ENCODE results near the gene DRAP1. TPM values are rescaled to one million over a fixed set of nuclear protein-coding genes. Genes with fewer than 3 reads are reported as not detected.

DRAP1 gene
- total RNA-seq, 4 donors from 2014 or later = 15.7 to 63.2 (median 57.0) TPM

DNA sequence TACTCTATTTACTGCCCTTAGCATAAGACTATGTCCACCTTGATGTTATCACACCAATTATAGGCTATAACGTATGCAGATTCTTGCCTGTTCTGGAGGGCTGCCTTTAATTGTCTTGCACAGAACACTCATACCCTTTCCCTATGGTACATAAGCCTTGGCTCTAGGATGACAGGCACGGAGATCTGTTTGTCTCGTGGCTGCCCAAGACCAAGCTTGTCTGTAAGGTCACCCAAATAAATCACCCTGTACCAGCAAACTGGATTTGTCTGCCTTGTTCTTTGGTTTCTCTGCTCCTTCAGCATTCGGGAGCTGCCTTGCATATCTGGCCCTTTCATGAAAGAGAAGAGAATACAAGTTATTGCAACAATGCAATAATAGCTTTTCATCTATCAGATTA is 18.5 kb downstream of the DRAP1 start:
- Histone ChIP-seq H3K27ac (no peak overlapping the region), H3K9me3 (no peaks in the 10 kb centered on the region), H3K4me3 (no peak overlapping the region), H3K36me3 (no peaks in the 10 kb centered on the region), H3K27me3 (peaks cover 17% of the 10 kb centered on the region), H3K4me1 (no peaks in the 10 kb centered on the region)
- no peak for DNase-seq
- WGBS, 2 donors (ENCODE audit: low coverage in 1 of 2) = 43 to 75% methylated on average over 1 to 4 of the region's 4 CpGs
- no peak for TF ChIP-seq POLR2A (IDR thresholded peaks at IDR 0.05)
- no peak for TF ChIP-seq EP300 (IDR thresholded peaks at IDR 0.05; ENCODE audit: low read depth)
- TF ChIP-seq, protein P1, sequence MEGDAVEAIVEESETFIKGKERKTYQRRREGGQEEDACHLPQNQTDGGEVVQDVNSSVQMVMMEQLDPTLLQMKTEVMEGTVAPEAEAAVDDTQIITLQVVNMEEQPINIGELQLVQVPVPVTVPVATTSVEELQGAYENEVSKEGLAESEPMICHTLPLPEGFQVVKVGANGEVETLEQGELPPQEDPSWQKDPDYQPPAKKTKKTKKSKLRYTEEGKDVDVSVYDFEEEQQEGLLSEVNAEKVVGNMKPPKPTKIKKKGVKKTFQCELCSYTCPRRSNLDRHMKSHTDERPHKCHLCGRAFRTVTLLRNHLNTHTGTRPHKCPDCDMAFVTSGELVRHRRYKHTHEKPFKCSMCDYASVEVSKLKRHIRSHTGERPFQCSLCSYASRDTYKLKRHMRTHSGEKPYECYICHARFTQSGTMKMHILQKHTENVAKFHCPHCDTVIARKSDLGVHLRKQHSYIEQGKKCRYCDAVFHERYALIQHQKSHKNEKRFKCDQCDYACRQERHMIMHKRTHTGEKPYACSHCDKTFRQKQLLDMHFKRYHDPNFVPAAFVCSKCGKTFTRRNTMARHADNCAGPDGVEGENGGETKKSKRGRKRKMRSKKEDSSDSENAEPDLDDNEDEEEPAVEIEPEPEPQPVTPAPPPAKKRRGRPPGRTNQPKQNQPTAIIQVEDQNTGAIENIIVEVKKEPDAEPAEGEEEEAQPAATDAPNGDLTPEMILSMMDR (IDR thresholded peaks at IDR 0.05) = no peak
- no peak for TF ChIP-seq POLR2AphosphoS5 (IDR thresholded peaks at IDR 0.05)
- intact Hi-C loops (cut with DNase I; ENCODE audit: low total_unique reads) (no loop called here), in situ Hi-C loops (cut with MboI; ENCODE audit: low pct_ligation_motif_present in 1 of 4, low pct_unique_long_range_greater_than_20kb in 1 of 4, low sequenced_read_pairs in 3 of 4) (no loop called here)

DNA sequence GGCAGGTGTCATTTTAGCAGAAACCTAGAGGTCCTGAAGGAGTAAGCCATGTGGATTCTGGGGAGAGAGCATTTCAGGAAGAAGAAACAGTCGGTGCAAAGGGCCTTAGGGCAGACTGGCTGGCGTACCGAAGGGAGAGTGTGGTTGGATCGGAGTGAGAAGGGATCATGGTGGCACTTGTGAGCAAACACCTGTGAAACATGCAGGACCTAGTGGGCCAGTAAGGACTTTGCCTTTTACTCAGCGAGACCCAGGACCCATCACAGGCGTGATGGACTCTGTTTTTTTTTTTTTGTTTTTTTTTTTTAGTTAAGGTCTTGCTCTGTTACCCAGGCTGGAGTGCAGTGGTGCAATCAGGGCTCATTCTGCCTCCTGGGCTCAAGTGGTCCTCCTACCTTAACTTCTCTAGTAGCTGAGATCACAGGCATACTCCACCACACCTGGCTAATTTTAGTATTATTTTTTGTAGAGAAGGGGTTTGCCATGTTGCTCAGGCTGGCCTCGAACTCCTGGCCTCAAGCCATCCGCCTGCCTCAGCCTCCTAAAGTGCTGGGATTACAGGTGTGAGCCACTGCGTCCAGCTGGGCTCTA is 22.6 kb downstream of the DRAP1 start:
- no peak for DNase-seq
- no peaks in the 10 kb centered on the region for H3K9me3 ChIP-seq
- intact Hi-C loops (cut with DNase I; ENCODE audit: low total_unique reads) (no loop called here), in situ Hi-C loops (cut with MboI; ENCODE audit: low pct_ligation_motif_present in 1 of 4, low pct_unique_long_range_greater_than_20kb in 1 of 4, low sequenced_read_pairs in 3 of 4) (no loop called here)
- H3K27me3 ChIP-seq = peaks cover 9% of the 10 kb centered on the region
- H3K27ac ChIP-seq = peak overlapping the region in 1 of 4 donors; percentile 20
- TF ChIP-seq POLR2AphosphoS5 (IDR thresholded peaks at IDR 0.05) (no peak), POLR2A (IDR thresholded peaks at IDR 0.05) (no peak), EP300 (IDR thresholded peaks at IDR 0.05; ENCODE audit: low read depth) (no peak)
- TF ChIP-seq, protein P1 (IDR thresholded peaks at IDR 0.05) = no peak
- H3K4me3 ChIP-seq = no peak overlapping the region
- no peaks in the 10 kb centered on the region for H3K36me3 ChIP-seq
- WGBS, 2 donors (ENCODE audit: low coverage in 1 of 2) = 67 to 79% methylated on average over 6 to 9 of the region's 9 CpGs
- H3K4me1 ChIP-seq = no peaks in the 10 kb centered on the region

DNA sequence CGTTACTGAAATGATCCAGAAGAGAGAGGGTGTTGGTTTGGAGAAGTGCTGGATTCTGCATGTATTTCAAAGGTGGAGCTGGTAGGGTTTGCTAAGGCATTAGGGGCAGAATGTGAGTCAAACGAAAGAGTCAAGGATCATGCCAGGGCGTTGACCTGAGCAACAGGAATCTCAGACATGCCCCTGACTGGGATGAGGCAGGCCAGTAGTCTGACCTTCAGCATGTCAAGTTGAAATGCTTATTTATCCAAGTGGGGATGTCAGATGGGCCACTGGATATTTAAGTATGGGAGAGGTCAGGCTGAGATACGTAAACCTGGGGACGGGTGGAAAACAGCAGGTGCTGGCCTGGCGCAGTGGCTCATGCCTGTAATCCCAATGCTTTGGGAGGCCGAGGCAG is 23.3 kb downstream of the DRAP1 start:
- Histone ChIP-seq H3K4me1 (no peaks in the 10 kb centered on the region), H3K9me3 (no peaks in the 10 kb centered on the region), H3K36me3 (no peaks in the 10 kb centered on the region), H3K27me3 (peaks cover 2% of the 10 kb centered on the region), H3K4me3 (no peak overlapping the region), H3K27ac (no peak overlapping the region)
- intact Hi-C loops (cut with DNase I; ENCODE audit: low total_unique reads) (no loop called here), in situ Hi-C loops (cut with MboI; ENCODE audit: low pct_ligation_motif_present in 1 of 4, low pct_unique_long_range_greater_than_20kb in 1 of 4, low sequenced_read_pairs in 3 of 4) (no loop called here)
- DNase-seq = no peak
- WGBS, 2 donors (ENCODE audit: low coverage in 1 of 2) = 59 to 82% methylated on average over 3 to 7 of the region's 7 CpGs
- no peak for TF ChIP-seq POLR2AphosphoS5 (IDR thresholded peaks at IDR 0.05)
- no peak for TF ChIP-seq EP300 (IDR thresholded peaks at IDR 0.05; ENCODE audit: low read depth)
- TF ChIP-seq, protein P1 (IDR thresholded peaks at IDR 0.05) = no peak
- TF ChIP-seq POLR2A (IDR thresholded peaks at IDR 0.05) = no peak

DNA sequence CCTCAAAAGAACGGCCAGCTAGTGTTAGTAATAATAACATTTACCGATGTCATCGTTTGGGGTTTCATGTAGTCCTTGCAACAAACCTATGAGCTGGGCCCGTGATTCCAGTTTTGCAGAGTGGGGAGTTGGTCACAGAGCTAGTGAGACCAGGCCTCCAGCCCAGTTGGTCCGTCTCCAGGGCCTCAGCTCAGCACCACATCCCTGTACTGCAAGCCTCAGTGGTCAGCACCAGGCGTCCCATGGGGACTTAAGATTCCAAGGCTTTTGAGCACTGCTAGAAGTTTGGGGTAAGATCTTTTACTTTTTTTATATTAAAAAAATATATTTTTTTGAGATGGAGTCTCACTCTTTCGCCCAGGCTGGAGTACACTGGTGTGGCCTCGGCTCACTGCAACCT is 25.0 kb downstream of the DRAP1 start:
- no peak for DNase-seq
- WGBS, 2 donors (ENCODE audit: low coverage in 1 of 2) = 80 to 88% methylated on average over 6 to 8 of the region's 8 CpGs
- intact Hi-C loops (cut with DNase I; ENCODE audit: low total_unique reads) = no loop called here
- TF ChIP-seq POLR2A (IDR thresholded peaks at IDR 0.05) = no peak
- TF ChIP-seq POLR2AphosphoS5 (IDR thresholded peaks at IDR 0.05) = no peak
- TF ChIP-seq, protein P1 (IDR thresholded peaks at IDR 0.05) = no peak
- no peak for TF ChIP-seq EP300 (IDR thresholded peaks at IDR 0.05; ENCODE audit: low read depth)
- no peaks in the 10 kb centered on the region for H3K27me3 ChIP-seq
- H3K9me3 ChIP-seq = no peaks in the 10 kb centered on the region
- in situ Hi-C loops (cut with MboI; ENCODE audit: low pct_ligation_motif_present in 1 of 4, low pct_unique_long_range_greater_than_20kb in 1 of 4, low sequenced_read_pairs in 3 of 4) = no loop called here
- no peak overlapping the region for H3K27ac ChIP-seq
- no peaks in the 10 kb centered on the region for H3K4me1 ChIP-seq
- H3K4me3 ChIP-seq = no peak overlapping the region
- H3K36me3 ChIP-seq = no peaks in the 10 kb centered on the region

All from transverse colon (tissue), 4 donors.